Stimulated activated CD8-positive, alpha-beta memory T cell treated with anti-CD3 and anti-CD28 coated beads, Interleukin-15, amount 100 ng/mL, for 1 hour (primary cell): ENCODE measurements around the gene FSTL4.

Experiments
- DNase-seq: peaks from one replicate; pipeline ENCODE4 v3.0.0-alpha.2; 2020; ENCODE audit warnings: low read depth

FSTL4 gene

DNA sequence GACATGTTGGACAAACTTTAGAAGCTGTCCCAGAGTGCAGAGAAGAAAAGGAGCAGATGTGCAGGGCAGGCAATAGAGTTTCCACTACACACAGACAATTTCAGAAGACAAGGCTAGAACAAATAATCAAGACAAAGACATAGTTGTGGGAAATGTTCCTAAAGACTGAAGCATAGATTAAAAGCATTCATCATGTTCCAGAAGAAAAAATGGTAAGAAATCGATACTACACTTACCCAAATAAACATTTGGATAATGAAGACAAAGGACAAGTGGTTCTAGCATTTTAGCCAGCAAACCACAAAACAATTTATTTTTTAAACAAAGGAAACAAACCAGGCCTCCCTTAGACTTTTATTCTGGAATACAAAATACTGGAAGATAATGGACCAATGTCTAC, 97.9 kb downstream of the FSTL4 start:
- DNase-seq: no peak

DNA sequence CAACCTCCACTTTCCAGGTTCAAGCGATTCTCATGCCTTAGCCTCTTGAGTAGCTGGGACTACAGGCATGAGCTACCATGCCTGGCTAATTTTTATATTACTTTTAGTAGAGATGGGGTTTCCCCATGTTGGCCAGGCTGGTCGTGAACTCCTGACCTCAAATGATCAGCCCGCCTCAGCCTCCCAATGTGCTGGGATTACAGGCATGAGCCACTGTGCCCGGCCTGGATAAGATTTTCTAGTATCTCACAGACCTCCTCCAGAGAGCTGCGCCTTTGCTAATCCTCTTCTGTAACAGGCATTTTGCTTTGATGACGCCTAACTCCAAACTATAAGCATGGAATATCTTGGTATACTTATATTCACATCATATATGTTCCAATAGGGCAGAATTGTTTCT, 99.4 kb downstream of the FSTL4 start:
- DNase-seq: no peak

DNA sequence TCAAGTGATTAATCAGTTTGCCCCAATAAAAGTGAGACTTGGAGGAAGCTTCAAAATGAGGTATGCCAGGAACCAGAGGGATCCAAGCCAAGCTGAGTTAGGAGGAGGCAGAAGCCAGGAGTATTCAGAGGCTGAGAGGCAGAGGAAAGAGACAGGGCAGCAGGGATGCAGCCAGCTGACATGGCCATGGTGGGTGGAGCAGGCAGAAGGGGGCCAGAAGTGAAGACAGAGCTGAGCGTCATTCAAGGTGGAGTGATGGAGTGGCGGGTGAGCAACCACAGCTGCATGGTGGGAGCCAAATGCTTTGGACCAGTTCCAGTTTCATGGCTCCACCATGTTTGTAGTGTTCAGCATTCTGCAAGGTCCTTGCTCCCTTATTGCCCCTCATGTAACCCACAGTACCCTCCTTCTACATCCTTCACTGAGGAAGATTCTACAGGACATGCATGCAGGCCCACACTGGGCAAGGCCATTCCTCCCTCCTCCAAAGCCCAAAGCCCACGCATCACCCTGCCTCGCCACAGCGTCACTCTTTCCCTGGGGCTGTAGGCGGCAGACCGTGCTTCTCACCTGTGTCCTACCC, 100.6 kb downstream of the FSTL4 start:
- no peak for DNase-seq

DNA sequence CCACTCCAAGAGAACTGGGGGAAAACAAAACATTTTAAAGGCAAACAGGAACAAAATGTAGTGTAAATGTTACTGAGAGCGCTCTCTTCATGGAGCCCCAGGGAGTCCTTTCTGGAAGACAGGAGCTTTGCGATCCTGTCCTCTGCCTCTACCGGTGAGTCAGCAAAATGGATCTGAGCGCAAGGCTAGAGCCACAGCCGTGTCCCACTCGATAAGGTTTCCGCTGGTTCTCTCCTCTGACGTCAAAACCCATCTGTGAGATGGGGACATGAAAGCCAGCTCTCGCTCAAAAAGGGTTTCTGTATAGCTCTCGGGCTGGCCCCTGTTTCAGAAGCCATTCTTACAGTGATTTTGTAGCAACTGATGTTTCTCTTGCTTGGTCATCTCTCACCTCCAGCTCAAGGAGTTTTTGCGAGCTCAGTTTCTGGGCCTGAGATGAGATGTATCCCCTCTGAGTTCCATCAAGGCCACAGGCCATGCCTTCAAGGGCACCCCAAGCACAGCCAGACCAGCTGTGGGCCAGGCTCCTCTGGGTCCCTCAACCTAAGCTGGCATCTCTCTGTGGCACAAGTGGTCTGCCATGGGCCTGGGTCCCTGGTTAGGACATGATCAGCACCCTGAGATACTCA, 101.6 kb downstream of the FSTL4 start:
- no peak for DNase-seq

DNA sequence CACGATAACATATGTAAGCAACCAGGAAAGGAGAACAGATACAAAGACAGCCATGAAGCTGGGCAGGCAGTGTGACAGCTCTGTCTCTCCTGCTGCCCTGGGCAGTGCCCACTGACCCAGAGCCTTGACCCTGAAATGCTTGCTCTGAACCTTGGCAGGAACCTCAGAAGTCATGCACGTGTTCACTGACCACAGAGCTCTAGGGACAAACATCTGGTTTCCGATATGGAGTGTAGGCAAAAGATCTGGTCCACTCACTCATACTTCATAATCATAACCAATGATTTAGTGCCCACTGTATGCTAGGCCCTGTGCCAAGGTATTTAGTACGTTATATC, 102.6 kb downstream of the FSTL4 start:
- no peak for DNase-seq

DNA sequence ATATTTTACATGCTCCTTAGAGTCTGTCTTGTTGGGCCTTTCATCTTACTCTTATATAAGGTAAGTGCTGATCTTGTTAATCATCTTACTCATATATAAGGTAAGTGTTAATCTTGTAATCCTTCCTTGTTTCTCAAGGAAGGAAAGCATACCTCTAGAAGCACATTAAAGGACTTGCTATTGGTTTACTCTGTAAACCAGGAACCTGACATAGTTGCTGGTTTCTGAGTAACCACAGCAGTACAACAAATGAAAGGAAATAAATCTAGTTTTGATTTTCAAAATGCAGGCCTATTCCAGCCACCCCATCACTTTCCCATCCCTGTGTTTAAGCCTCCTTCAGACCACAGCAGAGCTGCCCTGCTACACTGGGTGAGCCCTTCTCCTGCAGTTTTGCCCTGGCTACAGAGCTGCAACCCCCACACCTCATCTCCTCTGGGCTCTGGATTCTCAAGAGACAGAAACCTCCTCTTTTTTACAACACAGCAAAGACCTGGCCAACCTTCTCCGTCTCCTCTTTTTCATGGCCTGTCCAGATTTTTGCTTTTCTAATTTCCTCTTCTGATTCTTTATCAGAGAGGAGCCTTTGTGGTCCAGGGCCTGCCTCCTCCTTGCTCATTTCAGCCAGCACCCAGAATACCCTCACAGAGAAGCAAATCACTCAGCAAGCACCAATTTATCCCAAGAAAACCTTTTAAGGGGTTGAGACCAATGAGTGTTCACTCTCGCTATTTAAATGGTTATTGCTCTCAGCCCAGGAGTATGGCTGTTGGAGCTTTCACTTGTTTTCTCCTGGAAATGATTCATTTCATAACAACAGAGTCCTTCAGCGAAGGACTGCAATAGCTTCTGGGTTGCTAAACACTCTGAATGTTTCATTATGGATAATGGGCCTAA, 103.2 kb downstream of the FSTL4 start:
- no peak for DNase-seq

DNA sequence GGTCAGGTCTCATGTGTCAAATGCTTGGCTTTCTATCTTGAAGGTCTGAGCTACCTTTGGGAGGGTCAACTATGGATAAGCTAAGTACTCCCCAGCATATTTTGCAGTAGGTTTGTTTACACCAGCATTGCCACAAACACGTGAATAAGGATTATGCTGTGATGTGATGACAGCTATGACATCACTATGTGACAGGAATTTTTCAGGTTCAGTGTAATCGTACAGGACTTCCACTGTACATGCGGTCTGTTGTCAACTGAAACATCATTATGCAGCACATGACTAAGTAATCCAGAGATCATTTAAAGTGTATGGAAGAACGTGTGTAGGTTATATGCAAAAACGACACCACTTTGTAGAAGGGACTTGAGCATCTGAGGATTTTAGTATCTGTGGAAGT, 104.0 kb downstream of the FSTL4 start:
- no peak for DNase-seq

DNA sequence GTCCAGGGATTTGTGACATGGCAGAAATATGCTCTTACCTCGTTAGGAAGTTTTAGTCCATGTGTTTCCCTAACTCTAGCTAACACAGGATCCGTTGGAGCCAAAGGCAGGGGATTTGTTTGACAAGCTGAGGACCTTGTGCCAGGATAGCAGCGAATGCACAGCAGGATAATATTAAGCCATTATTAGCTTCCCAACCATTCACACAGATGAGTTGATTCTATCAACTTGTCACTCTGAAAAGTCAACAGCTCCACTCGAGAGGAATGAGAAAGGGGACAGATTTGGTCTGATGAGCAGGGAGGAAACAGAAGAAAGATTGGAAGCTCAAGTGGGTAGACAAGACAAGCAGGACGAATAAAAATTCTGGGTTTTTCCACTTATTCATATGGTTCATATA, 106.2 kb downstream of the FSTL4 start:
- DNase-seq: no peak

DNA sequence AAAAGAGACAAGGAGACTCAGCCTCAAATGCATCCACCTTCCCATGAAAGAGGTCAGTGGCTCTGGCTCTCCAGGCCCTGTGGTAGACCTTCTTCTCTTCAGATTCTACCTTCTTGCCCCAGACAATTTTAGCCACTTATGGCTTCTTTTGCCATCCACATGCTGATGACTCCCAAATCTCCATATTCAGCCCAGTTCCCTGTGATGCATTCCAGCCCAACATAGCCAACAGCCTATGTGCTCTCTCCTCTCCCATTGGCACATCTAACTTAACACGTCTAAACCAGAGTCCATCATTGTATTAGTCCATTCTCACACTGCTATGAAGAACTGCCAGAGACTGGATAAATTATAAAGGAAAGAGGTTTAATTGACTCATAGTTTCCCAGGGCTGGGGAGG, 108.8 kb downstream of the FSTL4 start:
- no peak for DNase-seq

DNA sequence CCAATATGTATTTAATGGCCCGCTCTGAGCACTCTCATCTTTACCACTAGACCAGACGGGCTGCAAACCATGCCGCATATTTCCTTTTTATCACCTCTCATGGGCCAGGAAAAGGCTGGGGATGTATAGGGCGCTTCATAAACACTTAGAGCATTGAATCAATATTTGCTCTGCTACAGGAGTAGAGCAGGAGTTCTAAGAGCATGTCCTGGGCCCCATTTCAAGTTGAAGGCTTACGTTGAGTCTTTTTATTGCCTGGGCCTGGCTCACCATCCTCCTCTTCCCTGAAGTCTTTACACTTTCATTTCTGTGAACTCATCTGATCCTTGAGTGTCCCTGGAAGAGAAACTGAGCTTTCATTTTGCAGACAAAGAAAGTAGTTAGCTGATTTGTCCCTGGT, 112.4 kb downstream of the FSTL4 start:
- DNase-seq: no peak

DNA sequence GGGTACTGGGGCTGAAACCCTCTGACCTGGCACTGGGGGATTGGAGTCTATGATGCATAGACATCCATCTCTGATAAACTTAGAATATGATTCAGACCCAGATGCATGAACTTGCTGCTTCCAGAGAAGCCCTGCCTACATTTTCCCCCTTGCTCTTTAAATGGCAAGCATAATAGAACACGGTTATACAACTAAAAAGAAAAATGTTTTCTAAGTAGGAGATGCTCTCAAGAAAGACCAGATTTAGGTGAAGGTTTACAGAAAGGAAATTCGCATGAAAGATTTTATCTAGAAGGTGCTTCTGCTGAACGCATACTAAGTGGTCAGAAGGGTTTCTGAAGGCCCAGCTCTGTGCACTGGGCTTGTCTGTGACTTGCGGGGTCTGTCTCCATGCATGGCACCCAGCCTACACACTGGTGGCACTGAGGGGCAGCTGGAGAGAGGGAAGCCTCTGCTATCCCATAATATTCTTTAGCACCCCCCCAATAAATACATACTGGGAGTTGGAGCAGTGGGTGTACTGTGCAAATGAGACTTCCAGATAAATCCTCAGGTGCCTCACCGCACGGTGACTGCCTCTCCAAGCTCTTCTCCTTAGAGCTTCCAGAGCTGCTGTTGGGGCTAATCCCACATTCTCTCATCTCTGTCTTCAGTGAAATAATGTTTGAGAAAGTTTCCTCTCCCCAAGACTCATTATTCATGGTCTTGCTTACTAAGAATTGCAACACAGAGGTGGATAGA, 114.6 kb downstream of the FSTL4 start:
- no peak for DNase-seq

DNA sequence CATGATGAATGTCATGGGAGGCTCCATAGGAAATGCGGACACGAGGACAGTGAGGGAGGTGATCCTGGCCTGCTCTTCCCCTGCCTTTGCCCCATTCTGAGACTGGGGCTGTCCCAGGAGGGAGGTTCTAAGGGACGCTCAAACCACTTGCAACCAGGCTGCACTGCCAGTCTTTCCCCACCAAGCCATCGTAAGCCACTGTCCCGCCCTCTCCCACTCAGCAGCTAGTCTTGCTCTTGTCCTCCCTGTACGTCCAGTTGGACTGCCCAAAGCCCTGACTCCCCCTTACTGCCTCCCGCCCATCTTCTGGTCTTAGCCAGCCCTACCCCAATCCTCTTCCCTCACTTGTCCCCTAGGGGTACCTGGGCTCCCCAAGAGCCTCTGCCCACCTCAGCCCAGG, 115.7 kb downstream of the FSTL4 start:
- no peak for DNase-seq

DNA sequence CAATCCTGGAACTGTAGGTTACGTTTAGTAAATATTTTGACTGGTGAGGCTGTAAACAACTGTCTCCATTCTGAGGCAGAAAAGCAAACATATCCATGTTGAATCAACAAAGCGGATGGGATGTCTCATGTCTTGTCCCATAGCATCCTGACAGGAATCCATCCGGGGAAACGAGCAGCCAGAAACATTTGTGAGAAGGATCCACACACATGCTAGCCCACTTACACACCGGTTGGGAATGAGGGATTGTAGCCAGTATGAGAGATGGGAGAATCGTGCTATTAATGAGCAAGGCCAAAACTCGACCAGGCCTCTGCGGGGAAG, 117.5 kb downstream of the FSTL4 start:
- no peak for DNase-seq

DNA sequence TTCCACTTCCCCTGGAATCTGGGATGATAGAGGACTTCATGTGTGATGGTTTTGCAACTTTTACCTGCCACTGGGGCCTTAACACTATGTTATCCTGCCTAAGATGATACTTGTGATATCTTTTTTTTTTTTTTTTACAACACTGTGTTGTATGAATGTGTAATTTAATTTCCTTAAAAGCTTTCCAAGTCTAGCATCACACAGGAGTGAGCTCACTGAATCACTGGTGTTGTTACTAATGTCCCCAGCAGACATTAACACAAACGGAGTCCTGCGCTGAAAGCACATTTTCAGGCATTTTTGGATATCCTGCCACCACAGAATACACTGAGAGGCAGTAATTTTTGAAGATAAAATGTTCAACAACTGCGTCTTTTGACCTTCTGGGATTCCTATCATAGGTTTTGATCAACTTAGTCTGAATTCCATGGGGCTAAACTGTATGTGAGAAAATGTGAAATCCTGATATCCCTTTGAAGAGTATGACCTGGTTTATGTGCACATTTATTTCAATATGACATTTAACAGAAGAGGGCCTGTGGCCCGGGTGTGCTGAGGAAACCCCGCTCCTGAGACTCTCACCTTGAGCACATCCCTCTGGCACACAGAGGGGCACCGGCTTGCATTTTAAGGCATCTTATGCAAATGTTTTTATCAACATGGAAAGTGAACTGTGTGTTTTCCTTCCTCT, 118.0 kb downstream of the FSTL4 start:
- DNase-seq: no peak

DNA sequence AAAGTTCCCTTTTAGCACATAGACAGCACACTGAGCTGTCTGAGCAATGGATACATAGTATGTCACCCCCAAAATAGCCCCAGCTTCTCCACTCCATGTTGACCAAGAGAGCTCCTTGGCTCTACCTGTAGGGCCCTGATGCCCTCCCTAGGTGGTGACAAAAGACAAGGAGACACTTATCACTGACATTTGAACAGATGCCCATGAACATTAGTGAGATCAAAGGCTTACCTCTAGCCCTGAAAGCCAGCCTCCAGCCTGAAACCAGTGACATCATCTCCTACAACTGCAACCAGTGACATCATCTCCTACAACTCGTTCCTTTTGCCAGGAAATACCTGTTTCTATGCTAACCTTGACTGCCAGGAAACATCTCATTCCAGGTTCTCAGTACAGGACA, 122.7 kb downstream of the FSTL4 start:
- no peak for DNase-seq

DNA sequence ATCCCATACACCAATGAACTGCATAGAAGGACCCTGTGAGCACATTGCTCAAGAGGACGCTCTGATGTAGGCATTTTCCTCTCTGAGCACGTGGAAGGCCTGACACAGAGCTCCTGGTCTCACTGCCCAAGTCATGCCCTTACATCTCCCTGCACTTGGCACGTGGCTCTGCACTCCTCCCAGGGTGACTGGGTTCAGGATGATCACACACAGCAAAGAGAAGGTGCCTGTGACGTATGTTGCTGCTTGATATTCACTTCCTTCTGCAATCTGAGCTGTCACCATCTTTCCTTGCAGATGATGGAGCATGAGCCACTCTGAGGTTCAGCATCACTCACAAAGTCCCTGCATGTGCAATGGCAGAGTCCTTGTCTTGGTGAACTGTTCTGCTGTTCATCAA, 125.2 kb downstream of the FSTL4 start:
- DNase-seq: no peak

DNA sequence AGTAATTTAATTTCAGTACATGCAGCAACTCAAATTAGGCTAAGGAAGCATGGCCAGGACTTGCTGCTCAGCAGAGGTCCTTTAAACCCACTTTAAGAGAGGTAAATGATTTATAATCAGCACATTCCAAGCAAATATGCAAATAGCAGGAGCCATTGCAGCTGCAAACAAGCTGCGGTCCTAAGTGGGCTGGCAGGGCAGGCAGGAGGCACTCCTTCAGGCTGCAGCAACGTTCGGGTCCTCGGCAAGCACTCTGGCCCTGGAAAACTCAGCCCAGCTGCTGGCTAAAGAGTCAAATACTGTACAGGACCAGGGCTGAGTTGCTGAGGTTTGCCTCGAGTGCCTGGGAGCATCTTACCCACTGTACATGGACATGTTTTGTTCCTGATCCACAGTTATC, 126.9 kb downstream of the FSTL4 start:
- no peak for DNase-seq

DNA sequence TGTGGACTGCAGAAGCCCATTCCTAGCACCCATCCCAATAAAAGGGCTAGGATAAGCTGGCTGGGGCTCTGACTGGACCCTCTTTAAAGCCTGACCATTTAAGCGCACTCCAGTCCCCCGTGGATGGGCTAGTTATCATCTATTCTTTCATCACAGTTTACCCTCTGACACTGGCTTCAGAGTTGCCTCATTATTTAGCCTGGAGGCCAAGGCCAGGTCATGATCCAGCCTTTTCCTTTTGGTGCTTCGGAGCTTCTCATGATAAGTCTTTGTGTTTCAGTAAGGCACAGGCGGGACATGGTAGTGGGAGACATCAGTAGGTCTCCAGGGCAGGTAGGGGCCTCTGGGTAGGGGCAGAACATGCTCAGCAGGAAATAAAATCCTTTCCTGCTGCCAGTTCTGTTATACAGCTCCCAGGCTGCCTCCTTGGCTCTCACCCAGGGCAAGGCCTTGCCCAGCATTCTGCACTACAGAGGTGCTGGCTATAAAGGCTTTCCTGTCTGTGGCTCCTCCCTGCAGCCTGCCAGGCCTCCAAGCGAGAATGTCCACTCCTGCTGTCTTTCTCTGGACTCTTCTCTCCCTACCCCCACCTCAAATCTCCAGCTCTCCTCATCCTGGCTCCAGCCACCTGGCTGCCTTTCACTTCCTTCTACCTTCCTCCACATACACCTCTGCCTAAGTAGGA, 128.8 kb downstream of the FSTL4 start:
- DNase-seq: no peak

DNA sequence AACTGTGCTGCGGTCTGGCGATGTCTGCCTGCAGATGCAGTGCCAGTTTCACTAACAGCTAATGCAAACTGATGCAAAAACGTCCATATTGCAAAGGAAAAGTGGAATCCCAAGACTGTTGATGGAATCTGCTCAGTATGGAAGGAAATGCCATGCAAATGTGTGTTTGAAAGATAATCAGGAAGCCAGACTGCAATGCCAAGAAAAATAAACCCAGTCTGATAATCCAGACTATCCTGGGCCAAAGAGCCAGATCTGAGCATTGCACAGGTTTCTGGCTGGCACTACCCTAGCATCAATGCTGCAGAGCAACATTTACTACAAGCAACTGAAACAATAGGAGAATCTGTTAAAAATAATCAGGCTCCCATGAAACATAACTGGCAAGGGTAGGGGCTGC, 130.3 kb downstream of the FSTL4 start:
- no peak for DNase-seq

DNA sequence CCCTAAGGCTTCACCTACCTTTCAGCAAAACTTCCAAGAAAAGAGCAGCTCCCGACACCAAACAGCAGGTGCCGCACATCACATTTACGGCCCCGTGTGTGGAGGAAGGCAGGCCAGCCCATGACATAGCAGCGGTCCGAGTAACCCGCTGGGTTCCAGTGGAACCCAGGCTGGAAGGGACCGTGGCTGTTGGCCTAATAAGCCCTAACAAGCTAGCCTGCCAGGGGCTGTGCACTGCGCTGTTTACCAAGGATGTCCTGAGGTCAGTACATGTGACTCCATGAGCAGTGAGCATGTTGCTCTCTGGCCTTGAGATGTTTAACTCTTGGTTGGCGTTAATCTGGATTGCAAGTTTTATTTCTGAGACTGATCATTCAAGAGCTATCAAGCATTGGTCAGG, 131.5 kb downstream of the FSTL4 start:
- no peak for DNase-seq

DNA sequence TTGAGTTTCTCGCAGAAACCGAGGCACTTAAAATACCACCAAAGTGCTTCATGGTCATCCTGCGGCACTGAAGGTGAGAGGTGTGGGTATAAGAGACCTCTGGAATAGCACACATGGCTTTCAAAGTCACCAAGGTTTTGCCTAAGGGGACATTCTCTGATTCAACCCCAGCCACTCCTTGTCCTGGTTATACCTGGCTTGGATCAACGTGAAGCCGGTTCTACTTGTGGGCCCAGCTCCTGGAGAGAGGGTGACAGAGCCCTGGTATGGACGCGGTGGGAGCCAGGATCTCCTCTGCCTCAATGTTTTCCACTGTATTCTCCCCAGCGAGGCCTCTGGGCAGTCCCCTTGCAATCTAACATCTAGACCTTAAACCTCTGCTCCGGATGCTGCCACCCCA, 132.0 kb downstream of the FSTL4 start:
- DNase-seq: no peak
